ENCODE data around the gene CLBA1.
A peak's percentile ranks its signal among the peaks of the same experiment; 100 is the strongest.

Gene CLBA1

GRCh38 chr14:105010891-105011291, 25.3 kb downstream of the CLBA1 start:
- TF ChIP-seq Cebpa-rat (IDR thresholded peaks at IDR 0.05): no peak
- H3K4me1 ChIP-seq: peaks cover 32 to 44% (median 39%) of the 10 kb centered on the region in 10 experiments
- H3K27me3 ChIP-seq: no peaks in the 10 kb centered on the region
- H3K4me3 ChIP-seq: no peak overlapping the region
- no peak overlapping the region for H3K4me2 ChIP-seq
- no peak overlapping the region for H3K27ac ChIP-seq
- H3K9ac ChIP-seq: 0 out of 22 replicates have a peak overlapping the region, but pooled peaks of 1 of the 11 experiments have one; percentile 29
- H4K20me1 ChIP-seq: peaks cover 39 to 100% (median 97%) of the 10 kb centered on the region in 11 experiments; a peak in 21 of 22 replicates
- H3K36me3 ChIP-seq: peaks cover 43 to 92% (median 72%) of the 10 kb centered on the region in 11 experiments
- no peaks in the 10 kb centered on the region for H3K9me3 ChIP-seq (replicated peaks in 1 of 11)

GRCh38 chr14:105011312-105011990, 25.9 kb downstream of the CLBA1 start:
- Histone ChIP-seq H3K4me3 (no peak overlapping the region), H4K20me1 (peaks cover 42 to 100% (median 97%) of the 10 kb centered on the region in 11 experiments; a peak in 21 of 22 replicates), H3K9ac (peak overlapping the region in 4 of 11 experiments; percentile 2 to 29 (median 16); a peak in 1 of 22 replicates)

GRCh38 chr14:105012171-105012985, 26.8 kb downstream of the CLBA1 start:
- peaks cover 37 to 92% (median 72%) of the 10 kb centered on the region in 11 experiments for H3K36me3 ChIP-seq
- no peak overlapping the region for H3K4me3 ChIP-seq
- peaks cover 47 to 57% (median 52%) of the 10 kb centered on the region in 10 experiments for H3K4me1 ChIP-seq
- H3K9ac ChIP-seq: peak overlapping the region in 2 of 11 experiments; percentile 2 to 18; a peak in 2 of 22 replicates
- no peaks in the 10 kb centered on the region for H3K27me3 ChIP-seq
- peak overlapping the region in 9 of 11 experiments; percentile 28 to 98 (median 92); a peak in 10 of 22 replicates for H3K4me2 ChIP-seq
- TF ChIP-seq Cebpa-rat (IDR thresholded peaks at IDR 0.05): no peak
- peaks cover 51 to 100% (median 97%) of the 10 kb centered on the region in 11 experiments; a peak in 21 of 22 replicates for H4K20me1 ChIP-seq
- H3K27ac ChIP-seq: no peak overlapping the region
- H3K9me3 ChIP-seq (replicated peaks in 1 of 11): no peaks in the 10 kb centered on the region

More at GRCh38 chr14:105011312-105011990, 25.9 kb downstream of the CLBA1 start:
- H3K9me3 ChIP-seq (replicated peaks in 1 of 11): no peaks in the 10 kb centered on the region
- H3K36me3 ChIP-seq: peaks cover 43 to 92% (median 72%) of the 10 kb centered on the region in 11 experiments
- no peaks in the 10 kb centered on the region for H3K27me3 ChIP-seq
- no peak for TF ChIP-seq Cebpa-rat (IDR thresholded peaks at IDR 0.05)
- H3K4me1 ChIP-seq: peaks cover 38 to 48% (median 43%) of the 10 kb centered on the region in 10 experiments
- no peak overlapping the region for H3K27ac ChIP-seq
- H3K4me2 ChIP-seq: no peak overlapping the region; a peak in 1 of 22 replicates

GRCh38 chr14:105013150-105013785, 27.7 kb downstream of the CLBA1 start:
- Histone ChIP-seq H3K27me3 (no peaks in the 10 kb centered on the region), H3K4me1 (peaks cover 56 to 66% (median 61%) of the 10 kb centered on the region in 10 experiments), H3K36me3 (peaks cover 32 to 92% (median 73%) of the 10 kb centered on the region in 11 experiments), H4K20me1 (peaks cover 57 to 100% (median 100%) of the 10 kb centered on the region in 11 experiments; a peak in 21 of 22 replicates), H3K4me2 (peak overlapping the region in 10 of 11 experiments; percentile 76 to 98 (median 92); a peak in 18 of 22 replicates), H3K9ac (peak overlapping the region in 5 of 11 experiments; percentile 18 to 53 (median 30); a peak in 6 of 22 replicates), H3K4me3 (no peak overlapping the region), H3K27ac (0 out of 22 replicates have a peak overlapping the region, but pooled peaks of 1 of the 11 experiments have one; percentile 1), H3K9me3 (replicated peaks in 1 of 11) (no peaks in the 10 kb centered on the region)
- TF ChIP-seq Cebpa-rat (IDR thresholded peaks at IDR 0.05): no peak

- H3K9ac ChIP-seq: peak overlapping the region; percentile 4 to 53 (median 29); a peak in 14 of 22 replicates
- H3K27ac ChIP-seq: peak overlapping the region in 4 of 11 experiments; percentile 1 to 32 (median 20); a peak in 2 of 22 replicates
- H3K9me3 ChIP-seq (replicated peaks in 1 of 11): no peaks in the 10 kb centered on the region
- H3K4me3 ChIP-seq: no peak overlapping the region
- H4K20me1 ChIP-seq: peaks cover 61 to 100% (median 100%) of the 10 kb centered on the region in 11 experiments; a peak in 21 of 22 replicates
- H3K27me3 ChIP-seq: no peaks in the 10 kb centered on the region
- H3K4me1 ChIP-seq: peaks cover 64 to 74% (median 69%) of the 10 kb centered on the region in 10 experiments
- H3K36me3 ChIP-seq: peaks cover 29 to 92% (median 73%) of the 10 kb centered on the region in 11 experiments
- H3K4me2 ChIP-seq: peak overlapping the region; percentile 76 to 98 (median 92)
- TF ChIP-seq Cebpa-rat (IDR thresholded peaks at IDR 0.05): no peak
Observed at GRCh38 chr14:105014032-105014431, 28.4 kb downstream of the CLBA1 start.

GRCh38 chr14:105014631-105015030, 29.0 kb downstream of the CLBA1 start:
- H3K27ac ChIP-seq: peak overlapping the region in 7 of 11 experiments; percentile 0 to 37 (median 21); a peak in 6 of 22 replicates
- no peaks in the 10 kb centered on the region for H3K9me3 ChIP-seq (replicated peaks in 1 of 11)
- peaks cover 23 to 92% (median 73%) of the 10 kb centered on the region in 11 experiments for H3K36me3 ChIP-seq
- no peak for TF ChIP-seq Cebpa-rat (IDR thresholded peaks at IDR 0.05)
- peaks cover 70 to 80% (median 75%) of the 10 kb centered on the region in 10 experiments for H3K4me1 ChIP-seq
- peak overlapping the region; percentile 76 to 98 (median 92) for H3K4me2 ChIP-seq
- peaks cover 67 to 100% (median 100%) of the 10 kb centered on the region in 11 experiments; a peak in 21 of 22 replicates for H4K20me1 ChIP-seq
- peak overlapping the region in 10 of 11 experiments; percentile 13 to 53 (median 42); a peak in 12 of 22 replicates for H3K9ac ChIP-seq
- H3K27me3 ChIP-seq: no peaks in the 10 kb centered on the region
- no peak overlapping the region; a peak in 3 of 20 replicates for H3K4me3 ChIP-seq

GRCh38 chr14:105015242-105015641, 29.7 kb downstream of the CLBA1 start:
- Histone ChIP-seq H3K4me1 (peaks cover 71 to 83% (median 78%) of the 10 kb centered on the region in 10 experiments), H4K20me1 (peaks cover 68 to 100% (median 100%) of the 10 kb centered on the region in 11 experiments; a peak in 21 of 22 replicates), H3K4me2 (peak overlapping the region; percentile 76 to 98 (median 92)), H3K36me3 (peaks cover 17 to 89% (median 69%) of the 10 kb centered on the region in 11 experiments), H3K27ac (peak overlapping the region in 8 of 11 experiments; percentile 0 to 37 (median 19); a peak in 8 of 22 replicates), H3K9ac (peak overlapping the region in 9 of 11 experiments; percentile 13 to 53 (median 40); a peak in 12 of 22 replicates), H3K9me3 (replicated peaks in 1 of 11) (no peaks in the 10 kb centered on the region), H3K4me3 (peak overlapping the region in 1 of 10 experiments; percentile 10; a peak in 1 of 20 replicates), H3K27me3 (no peaks in the 10 kb centered on the region)
- no peak for TF ChIP-seq Cebpa-rat (IDR thresholded peaks at IDR 0.05)
